Mesenchymal stem cell (in vitro differentiated cells and primary cell): ENCODE results near the gene CDCP1.
A peak's percentile ranks its signal among the peaks of the same experiment; 100 is the strongest.

Source experiments
- DNase-seq: peaks from one replicate; pipeline ENCODE4 v3.0.0-alpha.2; 2013
- H2AFZ ChIP-seq: one replicate; pipeline ENCODE4 v1.6.1; 2013; ENCODE audit warnings: low read depth, mild to moderate bottlenecking, control low read depth, inconsistent platforms, low read length, moderate library complexity
- H2AK5ac ChIP-seq: 2 replicates; pipeline ENCODE4 v1.6.1; 2013; ENCODE audit warnings: low read length, moderate library complexity, mild to moderate bottlenecking, inconsistent platforms; ENCODE audit not compliant: severe bottlenecking
- H2BK120ac ChIP-seq: one replicate; pipeline ENCODE4 v1.6.1; 2013; ENCODE audit warnings: low read depth, mild to moderate bottlenecking, inconsistent platforms, low read length, moderate library complexity
- H2BK12ac ChIP-seq, 2 experiments: one replicate each; pipeline ENCODE4 v1.6.1; 2013; ENCODE audit warnings: inconsistent platforms in 2 of 2, low read length in 2 of 2, mild to moderate bottlenecking in 2 of 2, moderate library complexity in 2 of 2, control low read depth in 1 of 2
- H2BK15ac ChIP-seq: one replicate; pipeline ENCODE4 v1.6.1; 2013; ENCODE audit warnings: mild to moderate bottlenecking, low read depth, inconsistent platforms; ENCODE audit not compliant: poor library complexity, severe bottlenecking
- H2BK5ac ChIP-seq: 2 replicates; pipeline ENCODE4 v1.6.1; 2013; ENCODE audit warnings: low read depth, mild to moderate bottlenecking, low read length, control low read depth, inconsistent platforms; ENCODE audit not compliant: poor library complexity, severe bottlenecking
- H3K14ac ChIP-seq, 2 experiments: one replicate each; pipeline ENCODE4 v1.6.1; 2013; ENCODE audit warnings: inconsistent platforms in 2 of 2, low read length in 2 of 2, control low read depth in 1 of 2, mild to moderate bottlenecking in 1 of 2, moderate library complexity in 1 of 2
- H3K18ac ChIP-seq, 2 experiments: one replicate each; pipeline ENCODE4 v1.6.1; 2013; ENCODE audit warnings: inconsistent platforms in 2 of 2, low read length in 2 of 2, control low read depth in 1 of 2, low read depth in 1 of 2, mild to moderate bottlenecking in 1 of 2
- H3K23ac ChIP-seq, 2 experiments: one replicate each; pipeline ENCODE4 v1.6.1; 2013; ENCODE audit warnings: inconsistent platforms in 2 of 2, low read length in 2 of 2, mild to moderate bottlenecking in 2 of 2, moderate library complexity in 2 of 2, control low read depth in 1 of 2
- H3K27ac ChIP-seq: 2 replicates; pipeline ENCODE4 v1.5.1; 2013; ENCODE audit warnings: mild to moderate bottlenecking, moderate library complexity, low read length, control low read depth, inconsistent platforms; ENCODE audit not compliant: poor library complexity, severe bottlenecking
- H3K27me3 ChIP-seq, 2 experiments: 2 replicates each; pipeline versions ENCODE4 v1.6.1 to v1.7.0; 2013; ENCODE audit warnings: low read length in 2 of 2, mild to moderate bottlenecking in 2 of 2, moderate library complexity in 2 of 2, control low read depth in 1 of 2, inconsistent platforms in 1 of 2; ENCODE audit not compliant: control insufficient read depth in 1 of 2, insufficient read depth in 1 of 2
- H3K36me3 ChIP-seq, 2 experiments: 2 replicates each; pipeline versions ENCODE4 v1.6.1 to v1.7.0; 2013; ENCODE audit warnings: low read length in 2 of 2, control low read depth in 1 of 2, inconsistent platforms in 1 of 2, low read depth in 1 of 2, mild to moderate bottlenecking in 1 of 2; ENCODE audit not compliant: insufficient read depth in 2 of 2, control insufficient read depth in 1 of 2
- H3K4ac ChIP-seq, 2 experiments: one replicate each; pipeline ENCODE4 v1.6.1; 2013; ENCODE audit warnings: inconsistent platforms in 2 of 2, low read length in 2 of 2, mild to moderate bottlenecking in 2 of 2, moderate library complexity in 2 of 2, control low read depth in 1 of 2, low read depth in 1 of 2
- H3K4me1 ChIP-seq: 2 replicates; pipeline ENCODE4 v1.6.1; 2013; ENCODE audit warnings: low read depth, low read length, control low read depth; ENCODE audit not compliant: control insufficient read depth, insufficient read depth
- H3K4me2 ChIP-seq: 2 replicates; pipeline ENCODE4 v1.6.1; 2013; ENCODE audit warnings: low read length, mild to moderate bottlenecking, inconsistent platforms; ENCODE audit not compliant: poor library complexity, severe bottlenecking
- H3K4me3 ChIP-seq, 2 experiments: 2 replicates each; pipeline versions ENCODE4 v1.5.1 to v1.7.0; 2013; ENCODE audit warnings: low read length in 2 of 2, mild to moderate bottlenecking in 2 of 2, control low read depth in 1 of 2, low read depth in 1 of 2; ENCODE audit not compliant: insufficient read depth in 1 of 2
- H3K79me1 ChIP-seq: replicated peaks from 2 replicates; pipeline ENCODE4 v1.6.1; 2013; ENCODE audit warnings: mild to moderate bottlenecking, control low read depth, low read length, inconsistent platforms; ENCODE audit not compliant: poor library complexity, severe bottlenecking
- H3K9ac ChIP-seq: 2 replicates; pipeline ENCODE4 v1.7.0; 2013; ENCODE audit warnings: mild to moderate bottlenecking, low read length, moderate library complexity
- H3K9me3 ChIP-seq: 2 replicates; pipeline ENCODE4 v1.7.0; 2013; ENCODE audit warnings: mild to moderate bottlenecking, low read length; ENCODE audit not compliant: control insufficient read depth
- H4K8ac ChIP-seq: one replicate; pipeline ENCODE4 v1.6.1; 2013; ENCODE audit warnings: inconsistent platforms, mild to moderate bottlenecking, low read length, moderate library complexity
- H4K91ac ChIP-seq: one replicate; pipeline ENCODE4 v1.6.1; 2013; ENCODE audit warnings: mild to moderate bottlenecking, low read length, inconsistent platforms
- WGBS: methylation state at CpG from one replicate; pipeline ENCODE4 v1.1.7; 2013; ENCODE audit warnings: mixed read lengths; 5-methylcytosine and 5-hydroxymethylcytosine counted together

The CDCP1 gene

GRCh38 chr3:45188719-45189659 lies 42.8 kb upstream of the CDCP1 start:
- no peaks in the 10 kb centered on the region for H3K79me1 ChIP-seq
- 92% methylated on average over 8 of the region's 8 CpGs for WGBS

GRCh38 chr3:45187694-45188141 lies 41.5 kb upstream of the CDCP1 start:
- Histone ChIP-seq H3K18ac (no peak overlapping the region), H3K14ac (no peak overlapping the region), H4K91ac (no peak overlapping the region), H4K8ac (peak overlapping the region; percentile 12), H2AFZ (no peak overlapping the region), H3K36me3 (no peaks in the 10 kb centered on the region), H2BK120ac (no peak overlapping the region), H3K79me1 (no peaks in the 10 kb centered on the region), H3K9me3 (no peaks in the 10 kb centered on the region), H2AK5ac (no peak overlapping the region), H3K4me3 (no peak overlapping the region), H3K23ac (no peak overlapping the region), H3K4me1 (peaks cover 11% of the 10 kb centered on the region), H2BK5ac (no peak overlapping the region), H3K27me3 (no peaks in the 10 kb centered on the region), H3K4ac (no peak overlapping the region), H2BK12ac (peak overlapping the region in 1 of 2 experiments; percentile 82), H3K4me2 (no peak overlapping the region), H3K27ac (no peak overlapping the region), H3K9ac (no peak overlapping the region), H2BK15ac (no peak overlapping the region)
- WGBS = 87% methylated on average over 3 of the region's 3 CpGs
- DNase-seq = no peak

More at GRCh38 chr3:45188719-45189659, 42.8 kb upstream of the CDCP1 start:
- Histone ChIP-seq H2AFZ (no peak overlapping the region), H3K9ac (no peak overlapping the region), H2BK120ac (no peak overlapping the region), H3K14ac (no peak overlapping the region), H4K8ac (no peak overlapping the region), H2BK5ac (no peak overlapping the region), H3K4me1 (no peaks in the 10 kb centered on the region), H3K23ac (no peak overlapping the region), H3K4ac (no peak overlapping the region), H3K4me2 (no peak overlapping the region), H3K9me3 (no peaks in the 10 kb centered on the region), H3K4me3 (no peak overlapping the region), H3K36me3 (no peaks in the 10 kb centered on the region), H3K27me3 (no peaks in the 10 kb centered on the region), H2AK5ac (no peak overlapping the region), H3K27ac (no peak overlapping the region), H3K18ac (no peak overlapping the region), H2BK12ac (no peak overlapping the region), H4K91ac (no peak overlapping the region), H2BK15ac (no peak overlapping the region)
- DNase-seq = peak; percentile 19

GRCh38 chr3:45186871-45187270 lies 40.7 kb upstream of the CDCP1 start:
- peak overlapping the region; percentile 26 for H2BK15ac ChIP-seq
- no peak overlapping the region for H3K9ac ChIP-seq
- no peaks in the 10 kb centered on the region for H3K36me3 ChIP-seq
- H2AFZ ChIP-seq = no peak overlapping the region
- no peak overlapping the region for H2BK120ac ChIP-seq
- no peaks in the 10 kb centered on the region for H3K9me3 ChIP-seq
- H3K4me1 ChIP-seq = peaks cover 12% of the 10 kb centered on the region
- H4K8ac ChIP-seq = no peak overlapping the region
- no peaks in the 10 kb centered on the region for H3K79me1 ChIP-seq
- no peak overlapping the region for H2AK5ac ChIP-seq
- H4K91ac ChIP-seq = peak overlapping the region; percentile 44
- DNase-seq = no peak
- no peak overlapping the region for H3K27ac ChIP-seq
- H3K27me3 ChIP-seq = no peaks in the 10 kb centered on the region
- H2BK12ac ChIP-seq = peak overlapping the region in 1 of 2 experiments; percentile 14
- H3K14ac ChIP-seq = peak overlapping the region in 1 of 2 experiments; percentile 53
- H3K23ac ChIP-seq = no peak overlapping the region
- no peak overlapping the region for H3K18ac ChIP-seq
- H3K4me2 ChIP-seq = no peak overlapping the region
- H3K4ac ChIP-seq = no peak overlapping the region
- H2BK5ac ChIP-seq = no peak overlapping the region
- WGBS = 98% methylated on average over 5 of the region's 6 CpGs
- H3K4me3 ChIP-seq = no peak overlapping the region

- H2BK5ac ChIP-seq = no peak overlapping the region
- peak overlapping the region; percentile 19 for H4K8ac ChIP-seq
- no peak overlapping the region for H3K23ac ChIP-seq
- H4K91ac ChIP-seq = peak overlapping the region; percentile 85
- H2AFZ ChIP-seq = no peak overlapping the region
- H3K9me3 ChIP-seq = no peaks in the 10 kb centered on the region
- H3K18ac ChIP-seq = peak overlapping the region; percentile 45 to 77
- H3K27ac ChIP-seq = no peak overlapping the region
- peak overlapping the region; percentile 7 for H2BK15ac ChIP-seq
- DNase-seq = no peak
- H3K36me3 ChIP-seq = no peaks in the 10 kb centered on the region
- no peaks in the 10 kb centered on the region for H3K27me3 ChIP-seq
- 97% methylated on average over 5 of the region's 5 CpGs for WGBS
- H3K4me1 ChIP-seq = peaks cover 17% of the 10 kb centered on the region
- H3K14ac ChIP-seq = peak overlapping the region in 1 of 2 experiments; percentile 76
- no peak overlapping the region for H3K4me2 ChIP-seq
- no peaks in the 10 kb centered on the region for H3K79me1 ChIP-seq
- no peak overlapping the region for H3K9ac ChIP-seq
- H3K4me3 ChIP-seq = no peak overlapping the region
- H2BK12ac ChIP-seq = peak overlapping the region in 1 of 2 experiments; percentile 81
- no peak overlapping the region for H2BK120ac ChIP-seq
- peak overlapping the region; percentile 53 for H2AK5ac ChIP-seq
- no peak overlapping the region for H3K4ac ChIP-seq
These were observed 39.3 kb upstream of the CDCP1 start for GRCh38 chr3:45185461-45185860.
